GM19043 (cell line): ENCODE results near the gene NTNG2.

ENCODE experiments used
- ATAC-seq: cut with Tn5 transposase; IDR thresholded peaks from one replicate; pipeline ENCODE4 v1.9.1; 2021; ENCODE audit warnings: low read depth; ENCODE audit not compliant: unreplicated experiment

The NTNG2 gene

DNA sequence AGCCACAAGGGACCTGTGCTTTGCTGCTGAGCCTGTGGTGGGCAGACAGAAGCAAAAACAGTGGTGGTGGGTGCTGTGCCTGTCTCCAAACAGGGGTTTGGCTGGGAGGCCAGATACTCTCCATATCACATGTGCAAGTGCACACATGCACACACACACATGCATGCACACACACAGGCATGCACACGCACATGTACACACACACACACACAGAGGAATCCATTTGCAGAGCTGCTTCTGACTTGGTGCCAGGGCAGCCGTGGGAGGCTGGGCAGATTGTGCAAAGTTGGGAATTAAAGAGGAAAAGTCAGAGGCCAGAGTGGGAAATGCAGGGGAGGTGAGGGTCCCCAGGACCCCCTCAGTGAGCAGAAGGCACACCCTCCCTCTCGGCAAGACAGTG is 71.3 kb downstream of the NTNG2 start:
- no peak for ATAC-seq

DNA sequence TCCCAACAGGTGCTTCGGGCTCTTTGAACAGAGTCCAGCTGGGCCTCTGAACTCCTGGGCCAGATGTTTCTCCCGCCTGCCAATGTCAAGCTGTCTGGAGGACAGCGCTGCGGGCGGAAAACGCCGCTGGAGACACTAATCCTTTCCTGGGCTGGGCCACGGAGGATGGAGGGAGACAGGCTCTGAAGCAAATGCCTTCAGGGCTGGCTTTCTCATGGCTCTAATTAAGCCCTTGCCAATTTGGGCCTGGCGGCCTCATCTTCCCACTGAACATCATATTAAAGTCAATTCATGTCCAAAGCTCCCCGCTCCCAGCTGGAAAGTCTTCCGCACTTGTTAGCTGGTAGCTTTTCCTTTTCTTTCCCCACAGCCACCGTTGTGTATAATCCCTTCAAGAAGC is 72.7 kb downstream of the NTNG2 start:
- ATAC-seq, result no peak

GRCh38 chr9:132235125-132235524 is 73.3 kb downstream of the NTNG2 start:
- no peak for ATAC-seq

GRCh38 chr9:132235894-132236661 is 74.2 kb downstream of the NTNG2 start:
- ATAC-seq, result no peak

- no peak for ATAC-seq
Observed at GRCh38 chr9:132236662-132237311, 74.9 kb downstream of the NTNG2 start.

DNA sequence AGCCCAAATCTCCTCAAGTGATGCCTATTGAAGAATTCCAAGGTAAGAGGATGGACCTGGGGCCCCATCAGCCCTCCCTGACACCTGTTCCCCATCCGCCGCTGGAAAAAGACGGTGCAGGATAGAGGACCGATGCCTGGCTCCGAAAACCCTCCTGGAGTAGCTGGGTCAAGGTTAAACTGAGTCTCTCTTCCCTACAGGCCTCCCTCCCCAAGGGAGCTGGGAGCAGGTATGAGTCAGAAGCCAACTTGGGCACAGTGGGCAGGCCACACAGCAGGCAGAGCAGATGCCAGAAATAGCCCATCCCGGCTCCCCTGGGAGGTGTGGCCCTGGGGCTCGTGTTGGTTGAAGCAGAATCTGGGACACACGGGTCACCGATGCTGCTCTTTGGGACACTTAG is 75.6 kb downstream of the NTNG2 start:
- no peak for ATAC-seq

GRCh38 chr9:132238026-132238972 is 76.4 kb downstream of the NTNG2 start:
- ATAC-seq, result no peak

GRCh38 chr9:132238992-132239391 is 77.1 kb downstream of the NTNG2 start:
- ATAC-seq, result no peak

DNA sequence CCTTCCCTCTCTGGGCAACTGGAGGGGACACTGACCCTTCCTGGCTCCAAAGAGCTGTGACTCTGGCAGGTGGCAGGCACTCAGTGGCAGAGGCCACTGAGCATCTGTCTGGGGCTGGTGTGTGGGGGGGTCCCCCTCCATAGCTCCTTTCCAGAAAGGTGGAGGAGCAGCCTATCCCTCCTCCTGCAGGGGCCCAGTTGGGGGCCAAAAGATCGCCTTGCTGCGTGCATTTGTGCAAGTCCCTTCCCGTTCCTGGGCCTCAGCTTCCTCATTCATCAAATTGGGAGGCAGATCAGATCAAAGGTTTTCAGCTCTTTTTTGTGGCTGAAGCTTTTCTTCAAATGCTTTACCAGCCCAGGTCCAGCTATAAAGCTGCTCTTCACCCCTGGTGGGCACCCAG is 77.7 kb downstream of the NTNG2 start:
- ATAC-seq, result no peak

GRCh38 chr9:132239999-132240840 is 78.4 kb downstream of the NTNG2 start:
- ATAC-seq, result no peak

GRCh38 chr9:132240841-132241482 is 79.1 kb downstream of the NTNG2 start:
- ATAC-seq, result peak; percentile 77

- ATAC-seq, result no peak
Observed at GRCh38 chr9:132241483-132241839, 79.6 kb downstream of the NTNG2 start.

GRCh38 chr9:132241840-132242620 is 80.2 kb downstream of the NTNG2 start:
- no peak for ATAC-seq

GRCh38 chr9:132242621-132243155 is 80.8 kb downstream of the NTNG2 start:
- no peak for ATAC-seq

GRCh38 chr9:132243156-132244074 is 81.6 kb downstream of the NTNG2 start:
- ATAC-seq, result no peak

- ATAC-seq, result no peak
Observed at GRCh38 chr9:132244582-132245455, 83.0 kb downstream of the NTNG2 start.

- ATAC-seq, result no peak
Observed at GRCh38 chr9:132245465-132245864, 83.6 kb downstream of the NTNG2 start.
